ENCODE data around the gene MBL2. TPM values are rescaled to one million over a fixed set of nuclear protein-coding genes. Genes with fewer than 3 reads are reported as not detected.

MBL2 gene
- total and polyA plus RNA-seq, 10 of the 15 experiments (the other 5 are each of a cell fraction or from before 2014, with no cell fraction given): not detected

DNA sequence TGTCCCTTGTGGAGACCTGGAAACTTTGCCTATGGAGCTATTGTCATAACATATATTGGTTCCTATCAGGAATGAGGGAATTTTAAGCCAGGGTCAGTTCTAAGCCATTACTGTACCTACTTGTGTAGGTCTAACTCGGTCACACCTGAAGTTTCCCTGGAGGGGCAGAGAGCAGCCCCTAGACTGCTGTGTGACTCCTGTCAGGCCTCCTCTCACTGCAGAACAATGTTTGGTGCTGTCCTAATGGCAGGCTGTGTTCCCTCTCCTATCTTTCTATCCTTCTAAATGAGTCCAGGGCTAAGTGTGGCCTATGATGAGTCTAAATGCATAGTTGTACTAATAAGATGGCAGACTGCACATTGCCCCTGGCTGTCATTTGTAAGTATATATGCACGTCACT, 14.2 kb downstream of the MBL2 start:
- ChIA-PET RAD21 (ENCODE audit: unreplicated experiment) (no interaction called here), POLR2A (no interaction called here), SMC1A (ENCODE audit: uncharacterized antibody, unreplicated experiment) (interaction anchor here (1.3 kb wide), 1 partner anchor 12 kb away, joined by 3 read pairs; no protein-coding TSS in a partner anchor), CTCF (interaction anchor here (2.9 kb wide), 1 partner anchor 18 kb away, joined by 8 read pairs; no protein-coding TSS in a partner anchor)
- Histone ChIP-seq H3K4me1 (ENCODE audit: control insufficient read depth, insufficient read depth, low read length) (no peaks in the 10 kb centered on the region), H3K36me3 (ENCODE audit: control insufficient read depth in 2 of 2, insufficient read depth in 2 of 2, low read length in 1 of 2) (no peaks in the 10 kb centered on the region), H2AFZ (ENCODE audit: control insufficient read depth, low read depth, low read length) (no peak overlapping the region), H3K4me3 (no peak overlapping the region), H3K27me3 (replicated peaks in 1 of 2; ENCODE audit: control insufficient read depth in 2 of 2, insufficient read depth in 2 of 2, low read length in 1 of 2) (no peaks in the 10 kb centered on the region; a peak in 1 of 4 replicates), H3K4me2 (ENCODE audit: control insufficient read depth, insufficient read depth) (no peak overlapping the region), H4K20me1 (ENCODE audit: control insufficient read depth, insufficient read depth) (no peaks in the 10 kb centered on the region), H3K79me2 (ENCODE audit: control insufficient read depth, insufficient read depth, low read length) (no peaks in the 10 kb centered on the region), H3K9me3 (replicated peaks; ENCODE audit: control insufficient read depth, insufficient read depth, low read length) (no peaks in the 10 kb centered on the region), H3K27ac (ENCODE audit: control insufficient read depth, insufficient read depth) (no peak overlapping the region), H3K9ac (ENCODE audit: control insufficient read depth, insufficient read depth, low read length) (no peak overlapping the region)
- WGBS (ENCODE audit: insufficient coverage, insufficient replicate concordance, low lambda C conversion rate, missing lambda C conversion rate): 0% methylated on average over 2 of the region's 2 CpGs
- no peak for TF ChIP-seq NR2C2 (IDR thresholded peaks at IDR 0.05; ENCODE audit: borderline replicate concordance, control insufficient read depth, insufficient read length, low read depth)
- TF ChIP-seq FOXM1 (IDR thresholded peaks at IDR 0.05; ENCODE audit: low read depth, low read length): no peak
- TF ChIP-seq, protein P1, sequence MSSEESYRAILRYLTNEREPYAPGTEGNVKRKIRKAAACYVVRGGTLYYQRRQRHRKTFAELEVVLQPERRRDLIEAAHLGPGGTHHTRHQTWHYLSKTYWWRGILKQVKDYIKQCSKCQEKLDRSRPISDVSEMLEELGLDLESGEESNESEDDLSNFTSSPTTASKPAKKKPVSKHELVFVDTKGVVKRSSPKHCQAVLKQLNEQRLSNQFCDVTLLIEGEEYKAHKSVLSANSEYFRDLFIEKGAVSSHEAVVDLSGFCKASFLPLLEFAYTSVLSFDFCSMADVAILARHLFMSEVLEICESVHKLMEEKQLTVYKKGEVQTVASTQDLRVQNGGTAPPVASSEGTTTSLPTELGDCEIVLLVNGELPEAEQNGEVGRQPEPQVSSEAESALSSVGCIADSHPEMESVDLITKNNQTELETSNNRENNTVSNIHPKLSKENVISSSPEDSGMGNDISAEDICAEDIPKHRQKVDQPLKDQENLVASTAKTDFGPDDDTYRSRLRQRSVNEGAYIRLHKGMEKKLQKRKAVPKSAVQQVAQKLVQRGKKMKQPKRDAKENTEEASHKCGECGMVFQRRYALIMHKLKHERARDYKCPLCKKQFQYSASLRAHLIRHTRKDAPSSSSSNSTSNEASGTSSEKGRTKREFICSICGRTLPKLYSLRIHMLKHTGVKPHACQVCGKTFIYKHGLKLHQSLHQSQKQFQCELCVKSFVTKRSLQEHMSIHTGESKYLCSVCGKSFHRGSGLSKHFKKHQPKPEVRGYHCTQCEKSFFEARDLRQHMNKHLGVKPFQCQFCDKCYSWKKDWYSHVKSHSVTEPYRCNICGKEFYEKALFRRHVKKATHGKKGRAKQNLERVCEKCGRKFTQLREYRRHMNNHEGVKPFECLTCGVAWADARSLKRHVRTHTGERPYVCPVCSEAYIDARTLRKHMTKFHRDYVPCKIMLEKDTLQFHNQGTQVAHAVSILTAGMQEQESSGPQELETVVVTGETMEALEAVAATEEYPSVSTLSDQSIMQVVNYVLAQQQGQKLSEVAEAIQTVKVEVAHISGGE (CRISPR knock-in tag; IDR thresholded peaks at IDR 0.05): no peak
- no peak for TF ChIP-seq SMAD1 (IDR thresholded peaks at IDR 0.05; ENCODE audit: low read depth, partially characterized antibody)
- no peak for TF ChIP-seq SREBF1 (IDR thresholded peaks at IDR 0.05; ENCODE audit: low read length)
- TF ChIP-seq JUNB (IDR thresholded peaks at IDR 0.05): no peak
- TF ChIP-seq ZNF207 (IDR thresholded peaks at IDR 0.05; ENCODE audit: borderline replicate concordance): no peak
- in situ Hi-C loops (cut with MboI) (no loop called here), intact Hi-C loops (cut with micrococcal nuclease; ENCODE audit: unreplicated experiment) (no loop called here)
- FAIRE-seq: no peak
- ATAC-seq: no peak
- no peak for DNase-seq (ENCODE audit: low read depth, low spot score)
- no TSS peak for BruUV-seq (replicated peaks)

All from GM12878 (cell line).